ENCODE results near the gene PEAK3. TPM values are rescaled to one million over a fixed set of nuclear protein-coding genes. Genes with fewer than 3 reads are reported as not detected.

Gene PEAK3
- total and polyA plus RNA-seq, 10 of the 15 experiments (the other 5 are each of a cell fraction or from before 2014, with no cell fraction given): 0.03 to 0.10 (median 0.05) TPM; not detected in 7

- no peaks in the 10 kb centered on the region for H3K79me2 ChIP-seq (ENCODE audit: control insufficient read depth, insufficient read depth, low read length)
Observed at GRCh38 chr19:2248136-2249009, 33.6 kb downstream of the PEAK3 start.

GRCh38 chr19:2247433-2248101, 34.4 kb downstream of the PEAK3 start:
- Histone ChIP-seq H3K4me2 (ENCODE audit: control insufficient read depth, insufficient read depth) (no peak overlapping the region), H3K36me3 (ENCODE audit: control insufficient read depth in 2 of 2, insufficient read depth in 2 of 2, low read length in 1 of 2) (peaks cover 5 to 53% of the 10 kb centered on the region in 2 experiments; a peak in 3 of 4 replicates), H3K79me2 (ENCODE audit: control insufficient read depth, insufficient read depth, low read length) (peaks cover 6% of the 10 kb centered on the region), H3K9me3 (replicated peaks; ENCODE audit: control insufficient read depth, insufficient read depth, low read length) (no peaks in the 10 kb centered on the region; the same call in 2 of the 3 replicates), H3K4me1 (ENCODE audit: control insufficient read depth, insufficient read depth, low read length) (no peaks in the 10 kb centered on the region), H3K27ac (ENCODE audit: control insufficient read depth, insufficient read depth) (no peak overlapping the region), H3K9ac (ENCODE audit: control insufficient read depth, insufficient read depth, low read length) (no peak overlapping the region), H3K27me3 (replicated peaks in 1 of 2; ENCODE audit: control insufficient read depth in 2 of 2, insufficient read depth in 2 of 2, low read length in 1 of 2) (peaks cover 3 to 10% of the 10 kb centered on the region in 2 experiments; a peak in 3 of 4 replicates), H4K20me1 (ENCODE audit: control insufficient read depth, insufficient read depth) (peaks cover under 1% of the 10 kb centered on the region), H2AFZ (ENCODE audit: control insufficient read depth, low read depth, low read length) (no peak overlapping the region), H3K4me3 (no peak overlapping the region)
- ChIA-PET SMC1A (ENCODE audit: uncharacterized antibody, unreplicated experiment) (no interaction called here), CTCF (no interaction called here), POLR2A (interaction anchor here (0.6 kb wide), 1 partner anchor 92 kb away, joined by 4 read pairs; no protein-coding TSS in a partner anchor), RAD21 (ENCODE audit: unreplicated experiment) (no interaction called here)
- no TSS peak for BruUV-seq (replicated peaks)
- TF ChIP-seq ZBED1 (IDR thresholded peaks at IDR 0.05; ENCODE audit: borderline replicate concordance): no peak
- TF ChIP-seq SIN3A (IDR thresholded peaks at IDR 0.05; ENCODE audit: low read depth, low read length): no peak
- 88% methylated on average over 17 of the region's 28 CpGs for WGBS (ENCODE audit: insufficient coverage, insufficient replicate concordance, low lambda C conversion rate, missing lambda C conversion rate)
- FAIRE-seq (no peak), ATAC-seq (no peak), DNase-seq (ENCODE audit: low read depth, low spot score) (no peak)
- intact Hi-C loops (cut with micrococcal nuclease; ENCODE audit: unreplicated experiment): no loop called here
- in situ Hi-C loops (cut with MboI): no loop called here

More at GRCh38 chr19:2248136-2249009, 33.6 kb downstream of the PEAK3 start:
- Histone ChIP-seq H3K9me3 (replicated peaks; ENCODE audit: control insufficient read depth, insufficient read depth, low read length) (no peaks in the 10 kb centered on the region; the same call in 2 of the 3 replicates), H3K4me2 (ENCODE audit: control insufficient read depth, insufficient read depth) (no peak overlapping the region), H3K27ac (ENCODE audit: control insufficient read depth, insufficient read depth) (no peak overlapping the region), H3K27me3 (replicated peaks in 1 of 2; ENCODE audit: control insufficient read depth in 2 of 2, insufficient read depth in 2 of 2, low read length in 1 of 2) (peaks cover 10 to 18% of the 10 kb centered on the region in 2 experiments; a peak in 3 of 4 replicates), H3K4me3 (no peak overlapping the region), H2AFZ (ENCODE audit: control insufficient read depth, low read depth, low read length) (no peak overlapping the region), H4K20me1 (ENCODE audit: control insufficient read depth, insufficient read depth) (no peaks in the 10 kb centered on the region; the same call in 1 of the 2 replicates), H3K9ac (ENCODE audit: control insufficient read depth, insufficient read depth, low read length) (no peak overlapping the region), H3K4me1 (ENCODE audit: control insufficient read depth, insufficient read depth, low read length) (no peaks in the 10 kb centered on the region; the same call in 1 of the 2 replicates), H3K36me3 (ENCODE audit: control insufficient read depth in 2 of 2, insufficient read depth in 2 of 2, low read length in 1 of 2) (peaks cover 5 to 47% of the 10 kb centered on the region in 2 experiments; a peak in 3 of 4 replicates)
- 72% methylated on average over 12 of the region's 21 CpGs for WGBS (ENCODE audit: insufficient coverage, insufficient replicate concordance, low lambda C conversion rate, missing lambda C conversion rate)
- CTCF ChIA-PET: no interaction called here
- SMC1A ChIA-PET (ENCODE audit: uncharacterized antibody, unreplicated experiment): no interaction called here
- ATAC-seq: no peak
- FAIRE-seq: no peak
- no peak for DNase-seq (ENCODE audit: low read depth, low spot score)
- TF ChIP-seq MAX (IDR thresholded peaks at IDR 0.05; ENCODE audit: low read depth, low read length): no peak
- intact Hi-C loops (cut with micrococcal nuclease; ENCODE audit: unreplicated experiment) (no loop called here), in situ Hi-C loops (cut with MboI) (no loop called here)
- RAD21 ChIA-PET (ENCODE audit: unreplicated experiment): interaction anchor here (1.3 kb wide), 1 partner anchor 13 kb away, joined by 4 read pairs; no protein-coding TSS in a partner anchor
- POLR2A ChIA-PET: interaction anchor here (0.6 kb wide), 1 partner anchor 18 kb away, joined by 3 read pairs; no protein-coding TSS in a partner anchor
- BruUV-seq (replicated peaks): TSS peak; percentile 50
